Activated CD8-positive, alpha-beta memory T cell treated with anti-CD3 and anti-CD28 coated beads for 24 hours (primary cell): ENCODE measurements around the gene FAU.

ENCODE experiments used
- DNase-seq: peaks from one replicate; pipeline ENCODE4 v3.0.0-alpha.2; 2020

The FAU gene

GRCh38 chr11:65071907-65072630 lies 49.9 kb downstream of the FAU start:
- no peak for DNase-seq
